PFSK-1 (cell line): Measurements from ENCODE around the gene CLTCL1.

Experiments
- SIN3A ChIP-seq: IDR thresholded peaks from 2 replicates; pipeline ENCODE4 v1.6.1; 2012; ENCODE audit warnings: mild to moderate bottlenecking, low read length, moderate library complexity, borderline replicate concordance; ENCODE audit not compliant: insufficient read depth
- TAF1 ChIP-seq: IDR thresholded peaks from 2 replicates; pipeline ENCODE4 v1.6.1; 2012; ENCODE audit warnings: low read length, control low read depth, borderline replicate concordance; ENCODE audit not compliant: insufficient read depth
- TF ChIP-seq, protein P1 (sequence below), 2 experiments: IDR thresholded peaks; 2 replicates each; pipeline versions ENCODE4 v1.6.1 to v1.8.0; 2011 to 2012; ENCODE audit warnings: low read depth in 2 of 2, low read length in 2 of 2, control low read depth in 1 of 2, inconsistent platforms in 1 of 2, mild to moderate bottlenecking in 1 of 2, moderate library complexity in 1 of 2; ENCODE audit not compliant: insufficient read depth in 1 of 2

DNA sequence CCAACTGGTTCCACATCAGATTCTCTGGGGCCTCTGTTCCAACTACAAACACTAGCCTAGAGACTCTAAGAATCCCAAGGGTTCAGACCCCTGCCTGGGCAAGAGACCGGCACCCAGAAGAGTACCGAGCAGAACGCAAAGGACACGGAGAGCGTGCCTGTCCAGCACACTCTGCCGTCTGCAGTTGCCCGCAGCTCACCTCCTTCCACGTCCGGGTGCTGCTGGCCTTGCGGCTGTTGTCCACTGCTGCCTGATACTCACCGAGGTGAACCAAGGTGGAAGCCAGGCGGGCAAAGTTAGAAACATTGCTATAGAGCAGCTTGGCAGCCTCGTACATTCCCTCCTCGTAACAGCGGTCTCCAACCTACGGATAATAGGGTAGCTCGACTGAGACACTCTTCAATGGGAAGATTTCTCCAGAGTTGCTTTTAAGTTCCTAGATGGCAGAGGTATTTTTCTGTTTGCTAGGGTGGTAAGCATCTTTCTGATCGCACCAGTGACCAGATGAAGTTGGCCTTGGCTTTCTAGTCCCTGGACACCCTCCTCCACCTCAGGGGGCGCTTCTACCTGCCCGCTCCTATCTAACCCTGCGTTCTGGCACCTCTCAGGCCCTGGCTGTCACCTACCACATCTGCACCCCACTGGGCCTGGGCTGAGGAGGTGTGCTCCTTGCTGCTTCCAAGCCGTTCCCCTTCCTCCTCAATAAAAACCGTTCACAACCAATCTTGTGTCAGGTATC lies 90.2 kb downstream of the CLTCL1 start:
- TF ChIP-seq, protein P1, sequence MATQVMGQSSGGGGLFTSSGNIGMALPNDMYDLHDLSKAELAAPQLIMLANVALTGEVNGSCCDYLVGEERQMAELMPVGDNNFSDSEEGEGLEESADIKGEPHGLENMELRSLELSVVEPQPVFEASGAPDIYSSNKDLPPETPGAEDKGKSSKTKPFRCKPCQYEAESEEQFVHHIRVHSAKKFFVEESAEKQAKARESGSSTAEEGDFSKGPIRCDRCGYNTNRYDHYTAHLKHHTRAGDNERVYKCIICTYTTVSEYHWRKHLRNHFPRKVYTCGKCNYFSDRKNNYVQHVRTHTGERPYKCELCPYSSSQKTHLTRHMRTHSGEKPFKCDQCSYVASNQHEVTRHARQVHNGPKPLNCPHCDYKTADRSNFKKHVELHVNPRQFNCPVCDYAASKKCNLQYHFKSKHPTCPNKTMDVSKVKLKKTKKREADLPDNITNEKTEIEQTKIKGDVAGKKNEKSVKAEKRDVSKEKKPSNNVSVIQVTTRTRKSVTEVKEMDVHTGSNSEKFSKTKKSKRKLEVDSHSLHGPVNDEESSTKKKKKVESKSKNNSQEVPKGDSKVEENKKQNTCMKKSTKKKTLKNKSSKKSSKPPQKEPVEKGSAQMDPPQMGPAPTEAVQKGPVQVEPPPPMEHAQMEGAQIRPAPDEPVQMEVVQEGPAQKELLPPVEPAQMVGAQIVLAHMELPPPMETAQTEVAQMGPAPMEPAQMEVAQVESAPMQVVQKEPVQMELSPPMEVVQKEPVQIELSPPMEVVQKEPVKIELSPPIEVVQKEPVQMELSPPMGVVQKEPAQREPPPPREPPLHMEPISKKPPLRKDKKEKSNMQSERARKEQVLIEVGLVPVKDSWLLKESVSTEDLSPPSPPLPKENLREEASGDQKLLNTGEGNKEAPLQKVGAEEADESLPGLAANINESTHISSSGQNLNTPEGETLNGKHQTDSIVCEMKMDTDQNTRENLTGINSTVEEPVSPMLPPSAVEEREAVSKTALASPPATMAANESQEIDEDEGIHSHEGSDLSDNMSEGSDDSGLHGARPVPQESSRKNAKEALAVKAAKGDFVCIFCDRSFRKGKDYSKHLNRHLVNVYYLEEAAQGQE (IDR thresholded peaks at IDR 0.05; ENCODE audit: insufficient read depth in 1 of 2, low read depth in 2 of 2, low read length in 2 of 2): no peak
- TF ChIP-seq TAF1 (no peak), SIN3A (no peak)
